Stimulated activated CD8-positive, alpha-beta memory T cell treated with anti-CD3 and anti-CD28 coated beads, Interleukin-15, amount 100 ng/mL, for 1 hour (primary cell): ENCODE data around the gene ATP6V0C.
A peak's percentile ranks its signal among the peaks of the same experiment; 100 is the strongest.
"Not testable (repeated sequence)": the region's sequence is repeated elsewhere in the genome, so short reads cannot be mapped to it uniquely, and the experiment has no call there.

ENCODE experiments used
- DNase-seq: peaks from one replicate; pipeline ENCODE4 v3.0.0-alpha.2; 2020; ENCODE audit warnings: low read depth

ATP6V0C gene

GRCh38 chr16:2554709-2555425 is 41.1 kb downstream of the ATP6V0C start:
- not testable (repeated sequence) for DNase-seq

- DNase-seq = not testable (repeated sequence)
Observed at GRCh38 chr16:2557150-2557549, 43.4 kb downstream of the ATP6V0C start.

- DNase-seq = not testable (repeated sequence)
Observed at GRCh38 chr16:2560131-2560797, 46.5 kb downstream of the ATP6V0C start.

- peak; percentile 43 for DNase-seq
Observed at GRCh38 chr16:2560798-2561133, 47.0 kb downstream of the ATP6V0C start.

DNA sequence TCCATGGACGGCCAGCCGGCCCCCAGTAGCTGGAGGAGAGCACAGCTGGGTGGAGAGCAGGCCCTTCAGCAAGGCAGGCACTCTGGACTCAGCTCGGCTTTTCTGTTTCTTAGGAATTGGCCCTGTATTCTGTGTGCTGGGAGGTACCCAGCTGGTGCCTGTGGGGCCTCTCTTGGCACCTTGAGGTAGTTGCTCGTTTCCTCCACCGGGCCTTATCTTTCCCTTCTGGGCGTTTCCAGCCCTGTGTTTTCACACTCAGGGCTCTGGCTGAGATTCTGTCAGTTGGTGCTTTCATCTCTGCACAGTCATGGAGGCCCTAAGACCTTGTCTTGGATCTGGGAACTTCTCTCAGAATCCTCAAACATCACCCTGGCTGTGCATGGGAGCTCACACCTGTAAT is 53.8 kb downstream of the ATP6V0C start:
- DNase-seq = not testable (repeated sequence)

DNA sequence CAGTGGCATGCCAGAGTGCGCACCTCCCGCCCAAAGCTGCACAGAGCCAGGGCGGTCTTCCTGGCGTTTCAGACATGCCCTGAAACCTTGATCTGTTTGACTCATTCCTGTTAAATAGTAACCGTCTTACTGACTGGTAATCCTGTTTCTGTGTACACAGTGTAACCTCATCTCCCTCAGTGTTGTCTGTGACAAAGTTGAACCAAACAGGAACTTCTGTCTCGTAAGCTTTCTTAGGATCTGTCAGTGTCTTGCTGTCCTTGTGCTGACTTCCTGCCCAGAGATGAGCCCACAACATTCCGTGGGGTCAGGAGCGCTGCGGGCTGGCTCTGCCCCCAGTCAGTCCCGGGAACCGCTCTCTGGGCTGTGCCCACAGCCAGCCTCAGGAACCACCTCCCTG is 54.8 kb downstream of the ATP6V0C start:
- DNase-seq = not testable (repeated sequence)
